Activated T-cell treated with anti-CD3 and anti-CD28 coated beads for 4 hours (primary cell): ENCODE measurements around the gene SLC35A5.

Experiments used
- DNase-seq: peaks from one replicate; pipeline ENCODE4 v3.0.0-alpha.2; 2020

The SLC35A5 gene

DNA sequence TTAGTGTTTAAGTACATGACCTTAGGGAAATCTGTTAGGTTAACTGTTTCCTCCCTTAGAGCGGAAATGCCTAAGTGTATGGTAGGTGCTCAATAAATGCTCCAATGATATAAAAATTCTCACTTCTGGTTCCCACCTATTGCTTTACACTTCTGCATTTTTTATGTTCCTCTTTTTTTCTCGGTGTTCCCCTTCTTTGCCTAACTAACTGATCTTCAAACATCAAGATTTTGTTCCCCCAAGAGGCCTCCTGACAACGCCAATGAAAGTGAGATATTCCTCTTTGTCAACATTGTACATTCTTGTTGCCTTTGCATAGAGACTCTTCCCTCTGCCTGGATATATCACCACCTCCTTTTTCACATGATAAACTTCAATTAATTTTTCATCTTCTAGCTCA is 17.4 kb downstream of the SLC35A5 start:
- no peak for DNase-seq

DNA sequence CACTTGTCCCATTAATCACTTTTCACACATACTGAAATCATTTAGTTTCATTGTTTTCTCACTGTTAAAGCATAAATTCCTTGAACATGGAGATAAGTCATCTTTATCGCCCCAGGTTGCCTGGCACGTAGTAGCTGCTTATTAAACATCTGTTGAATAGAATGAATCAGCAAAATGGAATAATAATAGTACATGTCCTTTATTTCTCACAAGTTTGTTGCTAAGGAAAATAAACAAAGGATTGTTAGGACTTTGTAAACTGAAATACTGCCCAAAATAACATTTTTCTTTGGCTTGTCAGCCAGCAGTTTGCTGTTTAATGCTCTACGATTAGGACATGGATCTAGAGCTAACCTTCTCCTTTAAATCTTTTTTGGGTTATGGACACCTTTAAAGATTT is 17.9 kb downstream of the SLC35A5 start:
- DNase-seq, result no peak

DNA sequence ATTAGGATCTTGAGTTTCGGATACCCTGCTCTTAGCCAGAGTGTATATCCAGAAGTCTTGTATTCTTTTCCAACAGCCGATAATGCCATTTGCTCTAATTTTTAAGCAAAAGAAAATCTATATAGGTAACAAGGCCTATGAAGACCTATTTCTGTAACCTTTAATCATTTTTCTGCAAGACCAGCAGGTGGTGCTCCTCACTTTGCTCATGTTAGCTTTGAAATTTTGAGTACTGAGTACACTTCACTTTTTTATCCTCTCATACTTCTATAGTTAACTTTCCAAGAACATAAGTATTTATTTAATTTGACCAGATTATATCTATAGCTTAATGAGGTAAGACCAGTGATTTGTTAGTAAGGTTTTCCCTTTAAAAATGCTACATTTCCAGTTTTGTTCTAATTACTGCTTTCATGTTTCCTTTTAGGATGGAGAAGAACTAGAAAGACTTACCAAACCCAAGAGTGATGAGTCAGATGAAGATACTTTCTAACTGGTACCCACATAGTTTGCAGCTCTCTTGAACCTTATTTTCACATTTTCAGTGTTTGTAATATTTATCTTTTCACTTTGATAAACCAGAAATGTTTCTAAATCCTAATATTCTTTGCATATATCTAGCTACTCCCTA is 20.5 kb downstream of the SLC35A5 start:
- no peak for DNase-seq

DNA sequence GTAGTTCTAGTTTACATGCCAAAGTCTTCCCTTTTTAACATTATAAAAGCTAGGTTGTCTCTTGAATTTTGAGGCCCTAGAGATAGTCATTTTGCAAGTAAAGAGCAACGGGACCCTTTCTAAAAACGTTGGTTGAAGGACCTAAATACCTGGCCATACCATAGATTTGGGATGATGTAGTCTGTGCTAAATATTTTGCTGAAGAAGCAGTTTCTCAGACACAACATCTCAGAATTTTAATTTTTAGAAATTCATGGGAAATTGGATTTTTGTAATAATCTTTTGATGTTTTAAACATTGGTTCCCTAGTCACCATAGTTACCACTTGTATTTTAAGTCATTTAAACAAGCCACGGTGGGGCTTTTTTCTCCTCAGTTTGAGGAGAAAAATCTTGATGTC is 21.3 kb downstream of the SLC35A5 start:
- DNase-seq, result no peak

DNA sequence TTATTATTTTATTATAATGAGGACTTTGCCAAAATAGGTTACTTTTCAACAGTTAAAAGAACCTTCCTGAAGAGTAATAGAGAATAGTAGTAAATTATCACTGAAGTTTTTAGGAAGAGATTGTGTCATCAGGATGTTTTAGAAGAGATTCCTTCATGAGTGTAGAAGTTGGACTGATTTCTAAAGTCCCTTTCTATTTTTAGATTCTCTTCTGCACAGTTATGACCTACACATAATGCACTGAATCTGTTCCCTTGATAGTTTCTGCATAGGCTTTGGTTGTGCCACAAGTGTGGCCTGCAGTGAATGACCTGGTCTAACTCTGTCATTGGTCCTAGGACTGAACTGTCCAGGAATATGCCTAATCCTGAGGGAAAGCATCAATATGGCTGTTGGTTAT is 23.9 kb downstream of the SLC35A5 start:
- DNase-seq, result no peak

DNA sequence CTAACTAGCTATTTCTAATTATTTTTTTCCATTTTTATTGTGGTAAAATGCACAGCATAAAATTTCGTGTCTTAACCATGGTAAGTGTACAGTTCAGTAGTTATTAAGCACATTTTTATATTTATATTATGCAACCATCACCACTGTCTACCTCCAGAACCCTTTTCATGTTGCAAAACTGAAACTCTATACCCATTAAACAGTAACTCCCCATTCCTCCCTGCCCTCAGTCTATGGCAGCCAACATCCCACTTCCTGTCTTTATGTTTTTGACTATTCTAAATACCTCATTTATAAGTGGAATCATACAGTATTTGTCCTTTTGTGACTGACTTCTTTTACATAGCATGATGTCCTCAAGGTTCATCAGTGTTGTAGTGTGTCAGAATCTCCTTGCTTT is 25.5 kb downstream of the SLC35A5 start:
- DNase-seq, result no peak

DNA sequence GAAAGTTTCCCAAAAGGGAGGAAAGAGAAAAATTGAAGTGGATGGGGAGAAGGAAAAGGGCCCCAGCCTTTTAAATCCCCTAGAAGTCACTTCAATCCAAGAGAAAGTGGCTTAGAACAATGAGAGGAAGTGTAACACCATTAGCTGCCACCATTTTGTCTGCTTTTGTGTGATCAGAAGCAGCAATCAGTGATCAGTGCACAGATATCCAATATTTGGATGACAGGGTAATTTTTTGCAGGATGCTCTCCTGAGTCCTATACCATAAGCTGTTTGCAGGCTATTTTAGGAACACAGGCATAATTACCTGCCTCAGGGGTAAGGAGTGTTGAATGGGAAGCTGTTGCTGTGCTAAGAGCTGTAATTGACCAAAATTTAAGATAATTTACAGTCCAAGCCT is 31.4 kb downstream of the SLC35A5 start:
- no peak for DNase-seq

DNA sequence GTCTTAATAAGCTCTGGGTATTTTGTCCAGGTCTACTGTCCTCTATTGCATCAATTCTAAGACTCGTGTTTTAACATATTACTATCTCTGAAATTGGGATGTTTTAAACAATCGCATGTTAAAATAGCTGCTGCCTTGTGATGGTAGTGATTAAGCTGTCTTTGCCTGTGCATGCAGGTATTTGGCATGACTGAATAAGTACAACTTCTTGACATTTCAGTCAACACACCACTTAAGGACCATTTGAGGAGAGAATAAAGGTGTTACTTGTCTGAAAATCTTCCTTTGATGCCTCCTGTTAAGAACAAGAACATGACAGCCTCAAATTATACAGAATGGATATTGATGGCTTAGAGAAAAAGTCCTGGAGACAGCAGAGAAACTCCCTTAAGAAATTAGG is 33.0 kb downstream of the SLC35A5 start:
- DNase-seq, result no peak

DNA sequence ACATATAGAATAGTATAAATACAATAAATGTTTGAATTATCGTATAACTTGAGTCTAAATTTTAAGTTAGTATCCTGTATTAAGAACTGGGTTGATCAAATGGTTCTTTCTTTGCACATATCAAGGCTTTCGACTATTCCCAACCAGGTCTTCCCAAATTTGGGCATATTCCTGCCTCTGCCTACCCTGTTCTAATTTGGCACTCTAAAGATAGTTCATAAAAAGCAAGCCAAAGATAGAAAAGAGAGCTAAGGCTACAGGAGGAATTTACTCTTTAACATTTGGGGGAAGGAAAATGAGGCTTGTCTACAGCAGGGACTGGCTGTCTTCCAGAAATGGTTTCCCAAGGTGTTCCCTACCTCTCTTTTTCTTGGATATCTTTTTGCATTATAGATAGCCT is 36.1 kb downstream of the SLC35A5 start:
- DNase-seq, result no peak

DNA sequence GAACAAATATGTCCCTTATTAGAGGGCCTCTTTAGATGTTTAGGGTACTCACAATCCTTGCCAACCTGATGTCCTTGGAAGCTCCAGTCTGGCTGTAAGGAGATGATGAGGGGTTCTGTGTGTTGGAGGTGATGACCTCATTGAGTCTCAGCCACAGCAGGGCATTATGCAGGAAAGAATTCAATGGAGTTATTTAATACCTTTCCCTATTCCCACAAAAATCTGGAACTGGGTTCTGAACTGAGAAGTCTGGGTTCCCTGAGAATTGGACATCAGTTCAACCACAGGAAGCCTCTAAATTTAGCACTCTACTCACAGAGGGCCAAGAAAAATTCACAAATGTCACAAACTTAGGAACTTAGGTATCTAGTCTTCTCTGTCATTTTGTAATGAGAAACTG is 36.9 kb downstream of the SLC35A5 start:
- no peak for DNase-seq

DNA sequence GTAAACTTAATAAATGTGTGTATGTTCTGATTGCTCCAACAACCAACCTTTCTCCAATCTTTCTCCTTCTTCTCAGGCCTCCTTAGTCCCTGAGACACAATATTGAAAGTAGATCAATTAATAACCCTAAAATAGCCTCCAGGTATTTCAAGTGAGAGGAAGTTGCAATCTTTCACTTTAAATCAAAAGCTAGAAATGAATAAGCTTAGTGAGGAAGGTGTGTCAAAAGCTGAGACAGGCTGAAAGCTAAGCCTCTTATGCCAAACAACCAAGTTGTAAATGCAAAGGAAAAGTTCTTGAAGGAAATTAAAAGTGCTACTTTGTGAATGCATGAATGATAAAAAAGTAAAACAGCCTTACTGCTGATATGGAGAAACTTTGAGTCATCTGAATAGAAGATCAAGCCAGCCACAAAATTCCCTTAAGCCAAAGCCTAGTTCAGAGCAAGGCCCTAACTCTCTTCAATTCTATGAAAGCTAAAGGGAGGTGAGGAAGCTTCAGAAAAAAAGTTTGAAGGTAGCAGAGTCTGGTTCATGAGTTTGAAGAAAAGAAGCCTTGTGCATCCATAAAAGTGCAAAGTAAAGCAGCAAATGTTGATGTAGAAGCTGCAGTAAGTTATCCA is 40.5 kb downstream of the SLC35A5 start:
- DNase-seq, result no peak

DNA sequence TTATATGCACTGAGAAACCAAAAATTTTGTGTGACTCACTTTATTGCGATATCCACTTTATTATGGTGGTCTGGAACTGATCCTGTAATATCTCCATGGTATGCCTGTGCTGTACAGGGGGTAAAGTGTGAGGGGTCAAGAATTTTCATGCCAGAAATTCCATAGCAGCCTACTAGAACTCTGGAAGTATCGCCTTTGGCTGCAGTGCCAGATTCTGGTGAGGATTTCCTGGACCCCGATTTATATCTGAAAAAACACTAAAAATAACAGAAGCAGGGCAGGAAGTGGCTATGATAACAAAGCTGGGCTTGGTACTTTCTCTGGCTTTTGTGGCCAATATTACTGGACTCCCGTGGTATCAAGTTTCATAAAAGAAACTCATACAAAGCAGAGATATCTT is 42.7 kb downstream of the SLC35A5 start:
- DNase-seq, result no peak

DNA sequence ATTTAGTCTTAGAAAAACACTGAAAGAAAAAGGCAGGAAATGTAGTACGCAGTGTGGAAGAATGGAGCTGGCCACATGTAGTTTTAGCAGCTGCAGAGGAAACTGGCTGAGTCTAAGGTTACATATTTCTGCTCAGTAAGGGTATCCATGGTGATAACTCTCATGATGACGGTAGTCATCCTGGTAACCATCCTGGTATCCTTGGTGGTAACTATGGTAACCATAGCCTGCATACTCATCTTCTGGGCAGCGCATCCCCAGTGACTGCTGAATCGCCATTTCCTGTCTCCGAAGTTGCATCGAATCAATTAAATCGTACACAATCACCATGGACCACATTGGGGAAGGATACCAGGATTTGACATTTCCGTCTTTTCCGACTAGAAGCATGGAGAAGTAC is 43.4 kb downstream of the SLC35A5 start:
- DNase-seq, result no peak

DNA sequence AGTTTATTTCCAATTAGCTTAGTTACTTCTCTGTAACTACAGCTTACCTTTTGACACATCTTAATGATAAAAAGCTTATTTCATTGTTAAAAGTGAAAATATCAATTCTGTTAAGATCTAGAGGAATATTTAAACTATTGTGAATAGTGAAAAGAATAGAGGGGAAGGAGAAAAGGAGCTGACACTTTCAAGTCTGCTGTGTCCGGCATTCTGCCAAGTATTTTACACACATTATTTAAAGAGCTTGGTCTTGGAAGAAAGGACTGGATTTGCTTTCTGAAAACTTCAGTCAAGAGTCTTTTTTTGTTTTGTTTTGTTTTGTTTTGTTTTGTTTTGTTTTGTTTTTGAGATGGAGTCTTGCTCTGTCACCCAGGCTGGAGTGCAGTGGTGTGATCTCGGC is 44.3 kb downstream of the SLC35A5 start:
- DNase-seq, result no peak

DNA sequence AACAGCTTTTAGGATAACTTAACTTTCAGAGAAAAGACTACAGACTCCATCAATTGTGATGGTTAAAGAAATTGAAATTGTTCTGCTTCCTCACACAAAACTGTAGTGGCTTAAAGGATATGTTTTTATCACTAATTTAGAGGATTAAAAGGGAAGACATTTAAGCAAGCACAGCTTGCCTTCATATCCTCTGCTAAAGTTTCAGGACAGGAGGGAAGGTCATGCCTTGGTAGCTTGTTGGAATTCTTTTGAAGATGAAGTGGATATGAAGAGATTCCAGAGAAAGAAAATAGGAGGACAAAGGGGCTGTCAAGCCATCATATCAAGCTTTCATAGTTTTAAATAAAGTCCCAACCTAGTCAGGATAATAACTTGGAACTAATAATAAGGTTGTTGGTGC is 46.0 kb downstream of the SLC35A5 start:
- no peak for DNase-seq

DNA sequence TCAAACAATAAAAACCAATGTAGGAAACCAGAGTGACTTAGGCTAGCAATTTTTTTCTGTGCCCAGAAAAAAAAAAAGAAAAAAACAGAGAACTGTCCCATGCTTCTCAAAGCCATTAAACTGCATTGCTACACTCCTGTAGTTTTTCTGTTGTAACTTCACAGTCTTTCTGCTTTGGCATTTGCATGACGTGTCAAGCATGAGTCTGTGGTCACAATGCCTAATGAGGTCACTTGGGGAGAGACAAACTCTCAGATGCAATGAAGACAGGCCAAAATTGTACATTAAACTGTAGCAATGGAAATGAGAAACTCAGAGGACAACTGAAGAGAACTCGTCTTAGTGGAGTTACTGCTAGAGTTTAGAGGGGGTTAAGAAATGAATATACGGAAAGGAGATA is 48.3 kb downstream of the SLC35A5 start:
- DNase-seq, result no peak

DNA sequence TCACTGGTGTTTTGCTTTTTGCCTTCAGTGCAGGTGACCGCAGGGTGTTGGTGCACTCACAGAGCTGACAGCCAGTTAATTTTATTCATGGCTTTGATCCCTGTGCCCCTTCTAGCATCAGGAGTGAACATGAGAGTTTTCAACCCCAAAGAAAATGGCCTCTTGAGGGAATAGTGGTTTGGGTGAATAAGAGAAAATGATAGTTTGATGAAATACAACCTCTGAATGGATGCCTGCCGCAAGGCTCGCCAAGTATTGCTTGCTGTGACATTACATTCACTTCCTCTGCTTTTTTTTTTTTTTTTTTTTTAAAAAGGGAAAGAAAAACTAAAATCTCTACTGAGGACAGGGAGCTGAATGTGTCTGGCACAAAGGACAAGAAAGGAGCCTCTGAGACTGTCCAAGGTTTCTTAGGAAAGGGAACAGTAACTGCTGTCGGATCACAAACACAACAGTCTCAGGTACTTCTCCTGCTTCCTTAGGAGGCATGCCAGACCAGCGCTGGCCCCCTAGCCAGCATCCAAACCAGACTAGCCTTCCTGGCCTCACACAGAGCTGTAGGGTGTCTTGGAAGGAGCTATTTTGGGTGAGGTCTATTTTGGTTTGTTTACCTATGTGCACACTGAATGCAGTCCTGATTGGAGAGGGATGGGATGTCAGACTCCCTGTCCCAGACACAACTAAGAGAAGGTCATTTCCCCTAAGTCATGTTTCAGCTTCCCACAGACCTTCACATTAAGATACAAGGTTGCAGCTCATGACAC is 50.1 kb downstream of the SLC35A5 start:
- no peak for DNase-seq

DNA sequence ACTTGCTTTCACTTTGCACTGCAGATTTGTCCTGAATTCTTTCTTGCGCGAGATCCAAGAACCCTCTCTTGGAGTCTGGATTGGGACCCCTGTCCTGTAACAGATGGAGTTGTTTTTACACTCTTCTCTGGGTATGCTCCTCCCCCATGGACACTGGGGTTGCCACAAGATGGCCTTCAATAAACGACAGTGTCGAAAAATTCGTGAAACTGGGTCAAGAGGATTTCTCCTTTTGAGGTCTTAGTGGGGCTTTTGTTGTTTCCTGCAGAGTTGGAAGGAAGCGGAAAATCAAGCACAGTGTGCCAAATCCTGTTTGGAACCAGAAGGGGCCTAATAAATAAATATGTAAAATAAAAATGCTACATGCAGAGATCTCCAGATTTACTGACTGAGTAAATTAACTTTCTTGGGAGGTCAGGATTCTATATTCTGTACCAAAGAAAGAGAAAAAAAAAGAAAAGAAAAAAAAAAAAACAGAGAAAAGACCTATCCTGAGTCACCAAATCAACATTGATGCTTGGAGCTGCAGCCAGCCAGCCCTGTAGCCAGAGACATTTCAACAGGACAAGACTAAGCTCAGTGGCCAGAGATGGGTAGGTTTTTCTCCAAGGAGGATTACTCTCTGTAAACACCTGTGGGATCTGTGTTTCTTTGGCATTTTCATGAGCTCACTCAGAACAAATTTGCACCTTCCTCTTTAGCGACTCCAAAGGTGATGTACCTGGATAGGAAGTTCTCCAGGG is 54.3 kb downstream of the SLC35A5 start:
- no peak for DNase-seq

DNA sequence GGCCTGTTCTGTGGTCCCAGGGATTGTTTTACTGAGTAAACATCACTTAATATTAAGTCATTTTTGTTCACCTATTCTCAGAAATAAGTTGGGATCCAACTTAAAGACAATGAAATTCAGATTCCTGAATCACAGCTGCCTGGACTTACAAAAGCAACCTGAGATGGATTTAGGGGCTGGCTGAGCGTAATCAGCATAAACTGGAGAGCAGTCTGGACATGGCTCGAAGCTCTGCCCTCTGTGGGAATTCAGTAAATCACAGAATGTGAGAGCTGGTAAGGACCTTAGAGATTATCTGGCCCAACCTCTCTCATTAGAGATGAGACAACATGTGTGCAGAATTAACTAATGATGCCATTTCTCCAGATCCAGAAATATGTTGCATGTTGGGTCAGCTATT is 55.4 kb downstream of the SLC35A5 start:
- DNase-seq, result no peak

DNA sequence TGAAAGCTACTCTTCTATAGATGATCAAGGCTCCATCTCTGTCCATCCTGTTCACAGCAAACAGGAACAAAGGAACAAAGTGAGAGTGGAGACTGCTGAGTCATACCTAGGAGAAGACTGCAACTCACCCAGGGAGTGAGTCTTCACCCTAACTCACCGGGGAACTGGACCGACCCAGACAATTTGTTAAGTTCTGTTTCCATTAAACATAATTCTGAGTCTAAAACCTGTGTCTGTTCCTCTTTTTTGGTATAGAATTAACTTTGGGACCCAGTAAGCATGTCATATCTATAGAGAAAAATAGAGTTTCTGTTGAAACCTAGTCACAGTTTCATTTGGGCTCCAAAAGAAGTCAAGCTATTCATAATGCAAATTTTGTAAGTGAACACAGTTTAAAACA is 57.5 kb downstream of the SLC35A5 start:
- no peak for DNase-seq

DNA sequence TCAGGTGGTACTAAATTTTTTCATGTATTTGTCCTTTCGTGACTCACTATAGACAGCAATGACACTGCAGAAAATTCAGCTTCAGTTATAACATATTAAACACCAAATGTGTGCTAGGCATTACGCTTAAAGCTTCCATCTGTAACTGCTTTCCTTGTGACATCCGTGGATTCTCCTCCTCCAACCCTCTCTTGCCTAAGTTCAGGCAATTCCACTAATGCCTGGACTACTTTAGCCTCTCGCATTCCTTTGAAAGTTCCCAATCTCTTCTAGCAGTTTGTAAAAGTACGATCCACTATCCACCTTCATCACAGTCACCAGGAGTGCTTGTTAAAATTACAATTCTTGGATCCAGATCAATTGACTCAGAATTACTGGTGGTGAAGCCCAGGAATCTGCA is 61.4 kb downstream of the SLC35A5 start:
- no peak for DNase-seq

DNA sequence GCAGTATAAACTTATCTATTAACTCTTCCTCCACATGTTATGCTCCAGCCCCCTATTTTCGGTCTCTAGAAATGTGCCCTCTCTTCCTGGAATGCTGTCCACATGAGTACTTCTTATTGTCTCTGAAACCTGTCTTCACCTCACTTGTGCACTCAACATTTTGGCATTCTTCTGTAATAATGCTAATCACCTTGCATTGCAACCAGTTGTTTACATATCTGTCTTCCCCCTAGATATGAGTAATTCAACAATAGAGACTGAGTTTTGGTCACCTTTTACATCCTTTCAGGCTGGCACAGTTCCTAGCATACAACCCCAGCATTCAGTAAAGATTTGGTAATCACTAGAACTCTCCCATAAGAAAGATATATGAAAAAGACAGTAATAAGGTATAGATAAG is 61.9 kb downstream of the SLC35A5 start:
- no peak for DNase-seq

DNA sequence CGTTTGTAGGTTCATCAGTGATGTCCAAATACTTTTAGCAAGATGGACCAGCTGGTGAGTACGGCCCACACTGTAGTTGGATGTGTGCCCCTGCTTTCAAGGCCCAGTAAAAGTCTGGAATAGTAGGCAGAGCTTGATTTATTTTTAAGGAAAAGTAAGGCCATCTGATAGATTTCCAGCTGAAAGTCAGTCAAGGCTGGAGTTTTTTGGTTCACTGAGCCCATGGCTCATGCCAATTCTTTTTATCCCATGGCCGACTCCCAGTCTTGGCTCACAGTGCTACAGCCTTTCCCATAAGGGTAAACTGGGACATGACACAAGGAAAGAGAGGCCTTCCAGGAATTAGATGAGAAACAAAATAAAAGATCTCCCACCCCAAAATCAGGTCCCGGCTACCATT is 65.6 kb downstream of the SLC35A5 start:
- DNase-seq, result no peak

DNA sequence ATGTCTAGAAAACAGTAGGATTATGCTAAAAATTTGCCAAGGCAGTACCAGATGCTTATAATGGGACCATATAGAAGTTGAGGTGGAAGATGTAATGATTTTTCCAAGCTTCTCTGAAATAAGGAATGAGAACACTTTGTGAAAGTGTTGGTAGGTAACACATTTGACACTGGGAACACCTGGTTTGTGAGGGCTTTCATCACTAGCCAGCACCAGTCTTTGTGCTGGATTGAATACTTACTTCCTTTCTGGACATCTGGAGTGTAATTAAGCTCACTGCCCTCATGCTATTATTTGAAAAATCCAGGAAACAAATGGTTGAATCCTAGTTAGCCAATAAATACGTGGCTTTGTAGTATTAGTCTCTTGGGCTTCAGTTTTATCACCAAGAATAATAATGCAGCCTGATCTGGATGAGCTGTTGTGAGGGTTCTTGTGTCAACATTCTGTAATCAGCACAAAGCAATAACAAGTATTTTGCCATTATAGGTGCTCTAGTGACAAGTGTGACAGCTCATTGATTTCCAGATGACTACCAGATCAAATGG is 66.1 kb downstream of the SLC35A5 start:
- DNase-seq, result no peak
